Measurements from ENCODE around the gene AMOTL2.

Gene AMOTL2

GRCh38 chr3:134315286-134316106 lies 58.8 kb downstream of the AMOTL2 start:
- H3K79me2 ChIP-seq (ENCODE audit: insufficient read depth, low read length) = no peaks in the 10 kb centered on the region
- no peaks in the 10 kb centered on the region for H3K9me3 ChIP-seq (ENCODE audit: insufficient read depth, low read length, severe bottlenecking)
- no peaks in the 10 kb centered on the region for H4K20me1 ChIP-seq (ENCODE audit: insufficient read depth, low read length)
- H3K27me3 ChIP-seq (ENCODE audit: insufficient read depth, low read length, poor library complexity) = no peaks in the 10 kb centered on the region
- H3K4me2 ChIP-seq (ENCODE audit: insufficient read depth, low read length) = no peak overlapping the region
- TF ChIP-seq CTCF (IDR thresholded peaks at IDR 0.05; ENCODE audit: borderline replicate concordance, extremely low read depth, low read length, poor library complexity, severe bottlenecking) (no peak), EZH2 (IDR thresholded peaks at IDR 0.05; ENCODE audit: borderline replicate concordance, low read depth, low read length, severe bottlenecking) (no peak)
- H3K4me1 ChIP-seq (ENCODE audit: insufficient read depth, low read length) = no peaks in the 10 kb centered on the region
- H3K9ac ChIP-seq (ENCODE audit: low read depth, low read length) = no peak overlapping the region
- no peak for ATAC-seq (ENCODE audit: insufficient read depth, low read depth)
- no peak for DNase-seq
- H3K36me3 ChIP-seq (ENCODE audit: insufficient read depth, low read length) = no peaks in the 10 kb centered on the region
- H3K27ac ChIP-seq (ENCODE audit: low read length) = no peak overlapping the region
- no peak overlapping the region for H3K4me3 ChIP-seq (ENCODE audit: low read depth in 1 of 2, low read length in 2 of 2)
- H2AFZ ChIP-seq (ENCODE audit: low read depth, low read length) = no peak overlapping the region

- no peak overlapping the region for H3K27ac ChIP-seq (ENCODE audit: low read length)
- H3K4me3 ChIP-seq (ENCODE audit: low read depth in 1 of 2, low read length in 2 of 2) = no peak overlapping the region
- H2AFZ ChIP-seq (ENCODE audit: low read depth, low read length) = no peak overlapping the region
- no peaks in the 10 kb centered on the region for H3K27me3 ChIP-seq (ENCODE audit: insufficient read depth, low read length, poor library complexity)
- H3K36me3 ChIP-seq (ENCODE audit: insufficient read depth, low read length) = no peaks in the 10 kb centered on the region
- DNase-seq (no peak), ATAC-seq (ENCODE audit: insufficient read depth, low read depth) (no peak)
- no peaks in the 10 kb centered on the region for H3K79me2 ChIP-seq (ENCODE audit: insufficient read depth, low read length)
- TF ChIP-seq EZH2 (IDR thresholded peaks at IDR 0.05; ENCODE audit: borderline replicate concordance, low read depth, low read length, severe bottlenecking) (no peak), CTCF (IDR thresholded peaks at IDR 0.05; ENCODE audit: borderline replicate concordance, extremely low read depth, low read length, poor library complexity, severe bottlenecking) (no peak)
- H3K9me3 ChIP-seq (ENCODE audit: insufficient read depth, low read length, severe bottlenecking) = no peaks in the 10 kb centered on the region
- H3K9ac ChIP-seq (ENCODE audit: low read depth, low read length) = no peak overlapping the region
- no peaks in the 10 kb centered on the region for H4K20me1 ChIP-seq (ENCODE audit: insufficient read depth, low read length)
- no peaks in the 10 kb centered on the region for H3K4me1 ChIP-seq (ENCODE audit: insufficient read depth, low read length)
- H3K4me2 ChIP-seq (ENCODE audit: insufficient read depth, low read length) = no peak overlapping the region
Measured at GRCh38 chr3:134314588-134315285, 59.5 kb downstream of the AMOTL2 start.

GRCh38 chr3:134313847-134314587 lies 60.2 kb downstream of the AMOTL2 start:
- Histone ChIP-seq H3K4me1 (ENCODE audit: insufficient read depth, low read length) (no peaks in the 10 kb centered on the region), H3K27ac (ENCODE audit: low read length) (no peak overlapping the region), H3K27me3 (ENCODE audit: insufficient read depth, low read length, poor library complexity) (no peaks in the 10 kb centered on the region), H3K9me3 (ENCODE audit: insufficient read depth, low read length, severe bottlenecking) (no peaks in the 10 kb centered on the region), H3K79me2 (ENCODE audit: insufficient read depth, low read length) (no peaks in the 10 kb centered on the region), H3K4me3 (ENCODE audit: low read depth in 1 of 2, low read length in 2 of 2) (no peak overlapping the region), H4K20me1 (ENCODE audit: insufficient read depth, low read length) (no peaks in the 10 kb centered on the region), H3K4me2 (ENCODE audit: insufficient read depth, low read length) (no peak overlapping the region), H3K36me3 (ENCODE audit: insufficient read depth, low read length) (no peaks in the 10 kb centered on the region), H3K9ac (ENCODE audit: low read depth, low read length) (no peak overlapping the region), H2AFZ (ENCODE audit: low read depth, low read length) (no peak overlapping the region)
- DNase-seq (no peak), ATAC-seq (ENCODE audit: insufficient read depth, low read depth) (no peak)
- no peak for TF ChIP-seq CTCF (IDR thresholded peaks at IDR 0.05; ENCODE audit: borderline replicate concordance, extremely low read depth, low read length, poor library complexity, severe bottlenecking)
- TF ChIP-seq EZH2 (IDR thresholded peaks at IDR 0.05; ENCODE audit: borderline replicate concordance, low read depth, low read length, severe bottlenecking) = no peak
